Activated CD4-positive, alpha-beta T cell treated with anti-CD3 and anti-CD28 coated beads for 4 hours (primary cell): ENCODE measurements around the gene C4BPA.

ENCODE experiments used
- DNase-seq, 2 donors: peaks; one replicate each; pipeline ENCODE4 v3.0.0-alpha.2; 2020

The C4BPA gene

DNA sequence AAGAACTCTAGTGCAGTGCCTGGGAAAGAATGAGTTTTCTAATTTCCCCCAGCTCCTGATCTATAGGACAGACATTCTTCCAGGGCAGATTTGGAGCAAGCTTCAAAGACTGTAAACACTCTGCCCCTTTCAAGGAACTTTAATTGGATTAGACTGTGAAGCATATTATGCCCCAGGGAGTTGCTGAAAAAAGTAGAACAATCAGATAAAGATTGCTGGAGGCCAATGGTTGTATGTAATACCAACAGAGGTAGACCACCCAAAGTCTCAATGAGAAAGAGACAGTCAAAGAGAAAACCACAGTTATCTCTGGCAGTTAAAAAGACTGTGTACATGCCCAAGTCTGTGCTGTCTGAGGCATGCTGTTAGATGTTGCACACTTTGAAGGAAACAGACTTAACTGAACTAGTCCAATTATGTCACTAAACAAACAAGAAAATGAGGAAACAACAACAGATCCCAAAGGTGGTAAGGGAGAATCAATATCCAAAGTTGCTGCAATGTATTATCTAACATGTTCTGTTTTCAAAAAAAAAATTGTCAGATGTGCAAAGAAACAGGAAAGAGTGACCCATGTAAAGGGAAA is 24.4 kb downstream of the C4BPA start:
- no peak for DNase-seq

DNA sequence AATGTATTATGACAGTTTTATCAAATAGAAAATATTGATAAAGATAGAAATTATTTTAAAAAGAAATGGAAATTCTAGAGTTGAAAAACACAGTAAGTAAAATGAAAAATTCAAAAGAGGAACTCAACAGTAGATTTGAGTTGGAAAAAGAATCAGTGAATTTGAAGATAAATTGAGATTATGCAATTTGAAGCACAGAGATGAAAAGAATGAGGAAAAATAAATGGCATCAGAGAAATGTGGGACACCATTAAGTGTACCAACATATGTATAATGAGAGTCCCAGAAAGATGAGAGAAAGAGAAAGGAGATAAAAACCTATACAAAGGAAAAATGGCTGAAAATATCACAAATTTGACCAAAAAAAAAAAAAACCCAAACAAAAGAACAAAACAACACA is 25.0 kb downstream of the C4BPA start:
- no peak for DNase-seq

DNA sequence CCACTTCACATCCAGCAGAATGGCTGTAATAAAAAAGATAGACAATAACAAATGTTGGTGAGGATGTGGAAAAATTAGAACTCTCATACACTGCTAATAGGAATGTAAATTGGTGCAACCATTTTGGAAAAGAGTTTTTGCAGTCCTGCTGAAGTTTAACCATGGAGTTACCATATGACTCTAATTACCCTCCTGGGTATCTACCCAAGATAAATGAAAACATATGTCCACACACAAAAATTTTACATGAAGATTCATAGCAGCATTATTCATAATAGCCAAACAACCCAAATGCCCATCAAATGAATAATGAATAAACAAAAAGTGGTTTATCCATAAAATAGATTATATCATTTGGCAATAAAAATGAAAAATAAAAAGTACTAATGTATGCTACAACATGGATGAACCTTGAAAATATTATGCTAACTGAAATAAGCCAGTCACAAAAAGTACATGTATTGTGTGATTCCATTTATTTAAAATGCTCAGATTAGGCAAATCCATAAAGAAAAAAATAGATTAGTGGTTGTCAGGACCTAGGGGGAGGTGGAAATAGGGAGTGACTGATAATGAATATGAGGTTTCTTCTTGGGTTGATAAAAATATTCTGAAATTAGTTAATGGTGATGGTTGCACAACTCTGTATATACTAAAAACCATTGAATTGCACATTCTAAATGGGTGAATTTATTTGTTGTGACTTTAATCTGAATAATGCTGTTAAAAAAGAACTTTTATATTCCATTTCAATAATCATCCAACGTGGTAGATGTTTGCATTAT is 26.4 kb downstream of the C4BPA start:
- no peak for DNase-seq

DNA sequence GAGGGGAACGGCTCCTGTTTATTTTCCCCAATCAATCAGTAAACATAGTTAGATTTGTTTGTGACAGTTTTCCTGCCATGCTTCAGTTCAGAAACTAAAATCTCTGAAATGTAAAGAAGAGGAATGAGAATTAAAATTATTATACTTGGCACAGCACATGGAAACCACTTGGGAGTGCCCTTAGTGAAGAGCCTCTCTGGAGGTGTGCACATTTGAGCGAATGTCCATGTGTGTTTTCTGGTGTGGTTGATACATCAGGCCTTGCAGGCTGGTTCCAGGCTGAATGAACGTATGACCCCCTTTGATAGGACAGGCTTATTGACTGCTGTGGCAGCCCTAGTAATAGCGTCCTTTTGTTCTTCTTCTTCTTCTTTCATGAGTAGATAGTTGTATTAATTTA is 27.1 kb downstream of the C4BPA start:
- no peak for DNase-seq

DNA sequence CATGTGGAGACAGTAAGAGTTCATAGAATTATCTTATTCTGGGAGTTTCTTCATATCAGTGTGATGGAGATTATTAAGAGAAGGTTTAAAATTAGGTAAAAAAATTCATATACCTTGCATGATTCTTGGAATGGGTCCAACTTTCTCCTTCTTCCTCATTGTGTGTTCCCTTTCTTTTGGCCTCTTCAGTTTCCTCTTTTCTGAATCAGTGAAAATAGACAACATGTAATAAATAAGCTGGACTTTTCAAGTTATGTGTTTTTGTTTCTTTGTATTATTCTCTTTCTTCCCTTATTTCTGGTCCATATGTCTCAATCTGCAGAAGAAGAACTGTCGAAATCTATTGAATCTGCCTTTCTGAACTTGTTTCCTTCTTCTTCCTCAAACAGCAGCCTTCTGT is 30.5 kb downstream of the C4BPA start:
- DNase-seq = no peak

DNA sequence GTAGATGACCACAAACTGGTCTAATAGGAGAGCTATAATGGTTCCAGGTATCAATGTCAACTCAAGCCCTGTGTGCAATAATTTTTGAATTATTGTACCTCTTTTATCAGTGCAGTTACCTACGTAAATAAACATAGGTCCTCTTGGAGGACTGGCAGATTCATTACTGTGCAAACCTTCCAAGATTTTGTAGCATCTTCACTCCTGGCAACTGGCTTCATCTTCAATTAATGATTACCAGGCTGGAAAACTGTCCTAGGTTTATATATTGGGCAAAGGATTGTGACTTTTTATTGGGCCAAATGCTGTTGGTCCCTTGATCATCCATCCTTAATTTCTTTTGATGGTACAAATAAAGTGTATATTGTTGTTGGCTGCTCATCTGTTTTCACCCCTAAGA is 35.6 kb downstream of the C4BPA start:
- DNase-seq = no peak

DNA sequence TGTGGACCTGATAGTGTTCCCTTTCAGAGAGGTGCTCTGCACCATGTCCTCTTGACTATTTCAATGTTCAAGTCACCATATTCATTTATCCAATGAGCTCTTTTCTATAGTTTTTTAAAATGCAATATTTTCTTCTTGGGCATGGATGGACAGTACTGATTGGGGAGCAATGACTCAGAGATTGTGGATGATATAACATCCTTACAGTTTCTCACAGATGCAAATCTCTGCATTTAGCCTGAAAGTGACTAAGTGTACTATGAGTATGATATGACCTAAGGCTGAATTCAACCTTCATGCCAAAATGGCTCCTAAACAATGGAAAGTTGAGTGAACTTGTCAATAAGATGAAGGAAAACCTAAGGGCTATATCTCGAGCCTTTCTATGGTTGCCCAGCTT is 36.5 kb downstream of the C4BPA start:
- no peak for DNase-seq

DNA sequence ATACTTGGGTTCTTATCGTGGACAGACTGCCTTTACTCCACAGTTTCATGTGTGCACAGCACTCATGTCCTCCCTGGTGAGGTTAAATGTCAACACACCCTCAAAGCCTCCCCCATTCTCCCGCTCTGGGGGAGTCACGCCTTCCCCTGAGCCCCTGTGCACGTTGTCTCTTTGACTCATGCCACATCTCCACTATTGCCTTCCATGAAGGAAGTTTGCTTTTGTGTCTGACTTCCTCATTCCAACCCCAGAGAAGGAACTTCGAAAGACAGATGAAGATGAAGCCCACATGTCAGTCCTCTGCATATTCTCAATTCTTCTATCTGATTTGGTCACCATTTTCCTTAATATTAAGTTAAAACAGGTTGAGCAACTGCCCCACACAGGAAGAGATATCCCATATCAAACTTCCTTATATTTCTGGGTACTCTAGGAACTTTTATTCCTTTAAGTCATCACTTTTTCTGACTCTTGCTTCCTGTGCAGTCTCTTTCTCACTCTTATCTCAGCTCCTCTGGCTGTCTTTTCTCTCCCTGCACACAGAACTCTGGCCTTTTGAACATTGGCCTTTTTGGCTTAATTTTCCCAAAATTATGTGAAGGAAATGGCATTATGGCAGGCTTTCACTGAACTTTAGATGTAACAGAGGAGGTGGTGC is 41.5 kb downstream of the C4BPA start:
- DNase-seq = no peak

DNA sequence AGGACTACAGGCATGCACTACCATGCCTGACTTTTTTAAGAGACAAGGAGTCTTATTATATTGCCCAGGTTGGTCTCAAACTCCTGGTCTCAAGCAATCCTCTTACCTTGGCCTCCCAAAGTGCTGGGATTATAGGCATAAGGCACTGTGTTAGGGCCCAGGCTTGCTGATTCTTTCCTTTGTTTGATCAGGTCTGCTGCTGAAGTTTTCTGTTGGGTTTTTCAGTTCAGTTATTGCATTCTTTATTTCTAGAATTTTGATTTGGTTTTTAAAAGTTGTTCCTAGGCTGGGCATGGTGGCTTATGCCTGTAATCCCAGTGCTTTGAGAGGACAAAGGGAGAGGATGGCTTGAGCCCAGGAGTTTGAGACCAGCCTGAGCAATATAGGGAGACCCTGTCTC is 47.9 kb downstream of the C4BPA start:
- DNase-seq = no peak

DNA sequence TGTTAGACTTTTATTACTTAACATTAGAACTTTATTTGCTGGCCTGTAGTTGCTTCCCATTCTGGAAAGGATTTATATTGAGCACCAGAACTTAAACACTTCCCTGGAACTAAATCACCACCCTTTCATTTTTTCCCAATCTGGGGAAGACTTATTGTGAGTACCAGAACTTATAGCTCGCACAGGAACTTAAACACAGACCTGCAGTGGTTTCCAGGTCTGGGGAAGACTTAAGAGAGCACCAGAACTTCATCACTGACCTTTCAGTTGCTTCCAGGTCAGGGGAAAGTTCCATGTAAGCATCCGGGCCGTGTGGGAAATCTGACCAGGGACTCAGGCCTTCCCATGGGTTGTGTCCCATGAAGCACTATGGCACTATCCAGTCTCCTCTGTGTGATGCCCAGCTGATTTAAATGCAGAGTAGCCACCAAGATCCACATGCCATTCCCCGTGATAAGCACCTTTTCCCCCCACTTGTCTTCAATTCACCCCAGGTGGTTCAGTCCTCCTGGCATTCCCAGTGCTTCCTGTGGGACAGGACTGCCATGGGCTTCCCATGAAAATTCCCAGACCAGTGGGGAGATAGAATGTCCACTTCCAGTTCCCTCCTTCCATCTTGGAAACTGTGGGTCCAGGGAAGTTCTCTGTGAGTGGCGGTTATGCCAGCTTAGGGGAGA is 48.9 kb downstream of the C4BPA start:
- DNase-seq = no peak

DNA sequence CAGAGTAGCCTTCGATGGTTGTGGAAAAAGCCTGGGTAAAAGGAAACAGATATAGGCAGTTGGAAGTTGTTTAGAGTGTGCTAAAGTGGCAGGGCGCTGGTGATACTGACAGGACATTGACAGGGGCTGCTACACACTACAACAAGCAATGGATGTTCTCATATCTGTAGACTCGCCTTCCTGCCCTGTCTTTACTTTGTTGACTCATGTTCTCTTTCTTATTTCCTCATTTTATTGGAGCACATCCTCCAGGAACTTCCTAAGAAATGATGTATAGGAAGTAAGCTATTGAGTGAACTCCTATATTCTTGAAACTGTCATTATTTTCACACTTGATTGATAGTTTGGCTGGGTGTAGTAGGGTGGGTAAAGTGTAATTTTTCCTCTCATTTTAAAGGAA is 51.0 kb downstream of the C4BPA start:
- DNase-seq = no peak

DNA sequence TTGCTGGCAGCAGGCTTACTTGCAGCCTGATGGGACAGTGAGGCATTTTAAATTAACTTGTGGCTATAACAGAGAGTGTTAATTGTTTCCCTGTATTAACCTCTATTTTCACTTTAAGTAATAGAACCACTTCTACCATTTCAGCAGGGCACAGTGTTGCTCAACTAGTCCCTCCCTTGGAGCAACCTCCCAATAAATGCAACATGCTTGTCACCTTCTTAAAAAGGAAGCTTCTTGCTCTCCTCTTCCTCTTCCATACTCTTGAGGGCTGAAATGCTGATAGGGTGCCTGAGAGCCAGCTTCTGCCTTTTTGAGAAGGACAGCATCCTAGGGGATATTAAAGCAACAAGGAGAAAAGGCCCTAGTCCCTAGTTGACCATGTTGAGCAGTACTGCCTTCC is 52.1 kb downstream of the C4BPA start:
- no peak for DNase-seq

DNA sequence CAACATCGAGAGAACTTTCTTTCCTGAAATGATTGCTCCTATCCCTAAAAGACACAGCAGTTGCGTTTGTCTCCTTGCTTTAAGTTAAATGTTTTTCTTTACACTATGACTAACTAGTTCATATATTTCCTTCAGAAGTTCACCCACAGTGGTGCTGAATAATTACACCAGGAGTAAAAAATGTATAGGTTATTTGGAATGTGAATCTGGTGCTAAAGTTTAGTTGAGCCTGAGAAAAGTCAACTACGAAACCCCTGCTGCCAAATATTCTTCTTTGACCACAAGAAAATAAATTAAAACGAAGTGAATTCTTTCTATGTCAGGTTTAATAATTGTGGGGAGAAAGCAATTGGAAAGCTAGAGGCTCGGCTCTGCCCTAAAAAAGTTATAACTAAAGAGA is 52.8 kb downstream of the C4BPA start:
- DNase-seq = no peak

DNA sequence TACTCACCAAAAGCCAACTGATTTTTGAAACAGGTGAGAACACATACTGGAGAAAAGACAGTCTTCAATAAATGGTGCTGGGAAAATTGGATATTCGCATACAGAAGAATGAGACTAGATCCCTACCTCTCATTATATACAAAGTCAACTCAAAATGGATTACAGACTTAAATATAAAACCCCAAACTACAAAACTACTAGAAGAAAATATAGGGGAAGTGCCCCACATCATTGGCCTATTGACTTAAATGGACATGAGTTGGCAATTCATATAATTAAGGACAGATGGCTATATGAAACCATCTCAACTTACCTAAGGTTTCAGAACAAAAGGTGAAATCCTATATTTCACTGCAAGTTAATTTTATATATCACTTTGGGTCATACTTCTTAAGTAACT is 60.1 kb downstream of the C4BPA start:
- no peak for DNase-seq

DNA sequence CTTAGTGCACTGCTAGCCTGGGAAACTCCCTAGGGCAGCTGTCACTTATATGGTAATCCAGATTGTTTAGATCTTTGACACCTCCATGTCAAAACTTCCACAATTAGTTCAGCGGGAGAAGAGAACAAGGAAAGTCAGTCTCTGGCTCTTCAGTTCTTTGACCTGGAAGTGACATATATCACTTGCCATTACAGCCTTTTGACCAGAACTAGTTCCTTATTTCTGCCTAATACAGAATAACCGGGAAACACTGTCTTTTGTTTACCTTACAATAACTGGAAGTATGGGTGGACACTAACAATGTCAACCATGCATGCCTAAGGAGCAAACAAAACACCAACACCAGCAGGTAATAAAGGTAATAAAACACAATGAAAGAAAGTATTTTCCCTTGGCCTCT is 68.3 kb downstream of the C4BPA start:
- DNase-seq = no peak

DNA sequence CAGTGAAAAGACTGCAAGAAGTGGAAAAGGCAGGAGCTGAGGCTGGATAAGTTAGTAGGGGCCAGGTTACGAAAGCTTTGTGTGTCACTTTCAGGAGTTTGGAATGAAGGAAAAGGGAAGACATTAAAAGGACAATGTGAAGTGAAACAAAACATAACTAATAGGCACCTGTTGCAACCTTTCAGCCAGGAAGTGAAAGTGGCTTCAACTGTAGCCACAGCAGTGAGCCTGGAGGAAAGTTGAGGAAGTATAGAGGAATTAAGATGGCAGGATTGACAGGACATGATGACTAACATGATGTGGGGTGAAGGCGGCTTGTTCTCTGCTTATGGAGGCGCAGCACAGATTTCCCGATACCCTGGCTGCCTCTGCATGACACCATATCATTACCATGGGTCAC is 68.9 kb downstream of the C4BPA start:
- no peak for DNase-seq

DNA sequence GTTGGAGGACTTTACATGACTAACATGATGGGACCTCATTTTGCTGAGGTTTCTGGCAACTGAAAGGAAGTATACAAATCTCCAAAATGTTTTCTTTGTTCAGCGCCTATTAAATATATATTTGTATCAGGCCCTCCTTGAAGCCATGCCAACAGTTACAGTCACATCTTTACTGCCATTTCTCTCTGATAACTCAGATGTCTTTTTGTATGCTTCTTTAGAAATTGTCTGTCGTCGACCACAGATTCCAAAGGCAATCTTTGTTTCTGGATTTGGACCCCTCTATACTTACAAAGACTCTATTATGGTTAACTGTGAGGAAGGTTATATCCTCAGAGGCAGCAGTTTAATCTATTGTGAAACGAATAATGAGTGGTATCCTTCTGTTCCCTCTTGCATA is 69.4 kb downstream of the C4BPA start:
- no peak for DNase-seq

DNA sequence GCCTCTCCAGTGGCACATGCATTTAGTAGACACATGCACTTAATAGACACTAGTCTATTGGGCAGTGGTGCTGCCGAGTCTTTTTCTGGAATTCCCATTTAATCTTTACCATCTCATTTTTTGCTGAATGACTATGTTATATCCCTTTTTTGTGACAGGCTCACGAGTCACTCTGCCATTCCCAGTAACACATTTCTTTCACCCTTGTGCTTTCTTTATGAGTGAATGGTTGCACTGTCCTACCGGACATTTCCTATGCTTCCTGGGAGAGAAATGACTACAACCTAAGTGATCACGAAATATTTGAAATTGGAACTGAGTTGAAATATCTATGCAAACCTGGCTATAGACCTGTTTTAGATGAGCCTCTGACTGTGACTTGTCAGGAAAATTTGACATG is 70.9 kb downstream of the C4BPA start:
- no peak for DNase-seq

DNA sequence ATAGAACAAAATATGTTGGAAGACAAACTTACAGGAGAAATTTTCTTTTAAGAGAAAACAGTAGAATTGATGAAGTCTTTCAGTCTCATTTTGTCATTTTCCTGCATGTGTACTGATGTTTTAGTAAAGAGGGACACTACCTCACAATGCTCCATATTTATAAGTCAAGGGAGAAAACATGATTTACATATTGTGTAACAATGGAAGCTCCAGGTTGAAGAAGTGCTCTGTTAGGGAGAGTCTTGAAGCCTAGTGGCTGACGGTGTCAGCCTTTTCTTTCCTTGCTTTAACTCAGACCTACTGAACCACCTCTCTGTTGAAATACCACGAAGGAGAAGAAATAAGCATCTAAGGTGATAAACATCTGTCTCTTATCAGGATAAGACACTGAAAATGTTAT is 75.0 kb downstream of the C4BPA start:
- no peak for DNase-seq

DNA sequence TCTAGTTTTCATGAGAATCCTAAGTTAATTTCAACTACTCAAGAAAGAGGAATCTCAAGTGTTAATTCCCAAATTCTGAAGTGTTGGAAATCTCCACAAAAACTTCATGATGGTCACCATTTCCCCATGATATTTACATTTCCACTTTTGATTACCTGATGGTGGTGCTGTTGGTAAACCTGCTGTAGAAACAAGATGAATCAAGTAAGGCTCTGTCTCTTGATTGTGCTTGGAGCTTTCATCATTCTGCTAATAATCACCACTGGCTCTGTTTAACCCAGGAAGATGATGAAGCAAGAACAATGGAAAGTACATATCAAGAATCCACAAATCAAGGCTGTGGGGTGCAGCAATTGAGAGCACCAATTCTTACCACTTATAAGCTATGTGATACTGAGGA is 77.8 kb downstream of the C4BPA start:
- DNase-seq = no peak

DNA sequence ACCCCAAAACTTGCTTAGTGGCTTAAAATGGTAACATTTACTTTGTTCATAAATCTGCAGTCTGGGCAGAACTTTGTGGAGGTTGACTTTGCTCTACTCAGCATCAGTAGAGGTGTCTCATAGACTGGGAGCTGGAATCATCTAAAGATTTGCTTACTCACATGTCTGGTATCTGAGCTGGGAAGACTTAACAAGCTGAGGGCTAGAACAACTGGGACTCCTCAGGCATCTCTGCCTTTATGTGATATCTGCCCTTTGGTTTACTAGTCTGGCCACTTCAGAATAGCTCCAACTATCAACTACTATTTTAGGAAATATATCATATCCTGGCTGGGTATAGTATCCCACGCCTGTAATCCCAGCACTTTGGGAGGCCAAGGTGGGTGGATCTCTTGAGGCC is 82.5 kb downstream of the C4BPA start:
- DNase-seq = no peak

DNA sequence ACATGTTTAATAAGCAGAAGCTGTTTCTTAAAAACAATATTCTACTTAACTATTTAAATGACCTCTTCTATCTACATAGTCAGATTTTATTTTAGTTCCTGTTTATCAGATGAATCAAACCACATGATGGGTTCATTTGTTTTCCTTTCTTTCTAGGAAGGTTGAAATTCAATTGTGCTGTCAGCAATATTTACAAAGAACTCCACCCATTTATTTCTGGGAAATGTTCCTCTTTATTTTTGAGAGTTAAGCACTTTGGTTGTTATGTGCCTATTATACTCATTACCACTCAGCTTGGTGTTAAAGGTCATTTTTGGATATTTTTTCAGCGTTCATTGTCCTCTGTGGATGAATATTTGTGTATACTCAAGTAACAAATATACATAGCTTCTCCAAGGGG is 84.9 kb downstream of the C4BPA start:
- DNase-seq = no peak

DNA sequence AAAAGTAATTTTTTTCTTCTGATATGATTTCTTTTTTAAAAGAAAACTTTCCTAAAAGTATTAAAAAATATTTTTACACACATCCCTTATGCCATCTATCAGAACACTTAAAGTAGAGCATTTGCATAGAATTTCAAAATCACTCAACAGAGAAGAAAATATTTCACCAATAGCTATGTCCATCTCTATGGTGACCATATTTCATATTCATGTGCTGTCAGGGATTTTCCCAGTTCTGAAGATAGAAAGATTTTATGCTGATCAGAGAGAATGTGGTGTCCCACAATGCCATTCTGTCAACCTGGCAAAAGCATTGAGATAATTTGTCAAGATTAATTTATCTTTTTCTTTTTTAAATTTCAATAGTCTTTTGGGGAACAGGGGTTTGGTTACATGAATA is 87.0 kb downstream of the C4BPA start:
- DNase-seq = no peak

DNA sequence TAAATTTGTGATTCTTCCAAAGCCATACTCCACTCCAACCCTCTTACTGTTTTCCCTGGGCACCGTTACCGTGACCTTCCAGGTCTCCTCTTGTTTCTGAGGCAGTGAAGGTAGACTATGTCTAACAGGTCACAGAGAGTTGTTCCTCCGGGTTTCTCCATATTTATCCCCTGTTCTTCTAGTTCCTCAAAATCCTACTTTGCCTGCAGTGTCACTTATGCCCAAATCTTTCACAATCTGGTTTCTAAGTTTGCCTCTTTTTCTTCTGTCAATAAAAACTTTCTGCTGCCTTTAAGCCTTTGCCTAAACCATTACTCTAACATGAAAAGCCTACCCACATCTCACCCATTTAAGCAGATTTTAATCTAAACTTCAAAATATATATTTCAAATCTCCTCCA is 87.7 kb downstream of the C4BPA start:
- no peak for DNase-seq
